ENCODE data around the gene NSMCE4A. TPM values are rescaled to one million over a fixed set of nuclear protein-coding genes. Genes with fewer than 3 reads are reported as not detected.
"Not testable (repeated sequence)": the region's sequence is repeated elsewhere in the genome, so short reads cannot be mapped to it uniquely, and the experiment has no call there.

Gene NSMCE4A
- total RNA-seq, 4 donors from 2014 or later = 71.1 to 152 (median 92.7) TPM

DNA sequence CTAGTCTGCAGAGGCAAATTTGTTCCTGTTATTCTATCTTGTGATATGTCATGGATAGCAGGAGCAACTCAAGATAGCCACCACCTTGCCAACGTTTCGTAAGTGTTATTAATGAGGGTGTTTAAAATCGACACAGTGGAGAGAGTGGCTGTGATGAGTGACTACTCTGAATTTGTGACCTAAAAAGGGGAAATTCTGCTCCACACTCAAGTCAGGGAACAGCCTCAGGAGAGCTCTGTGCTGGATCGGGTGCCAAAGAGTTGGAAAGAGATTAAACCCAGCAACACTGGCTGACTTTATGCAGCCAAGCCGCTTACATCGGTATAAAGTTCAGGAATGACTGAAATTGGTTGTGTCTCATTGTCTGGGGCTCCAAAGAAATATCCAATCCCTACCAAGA, 23.4 kb upstream of the NSMCE4A start:
- in situ Hi-C loops (cut with MboI; ENCODE audit: low pct_ligation_motif_present in 1 of 4, low pct_unique_long_range_greater_than_20kb in 1 of 4, low sequenced_read_pairs in 3 of 4) (no loop called here), intact Hi-C loops (cut with DNase I; ENCODE audit: low total_unique reads) (loop anchor here (10.0 kb wide), 1 partner anchor 74 kb away; the partner anchor contains the start of gene ATE1)
- Histone ChIP-seq H3K27me3 (no peaks in the 10 kb centered on the region), H3K9me3 (peaks cover 6 to 7% of the 10 kb centered on the region in 2 donors), H3K27ac (peak overlapping the region in 3 of 4 donors; percentile 27 to 84 (median 54)), H3K4me3 (no peak overlapping the region), H3K36me3 (no peaks in the 10 kb centered on the region), H3K4me1 (peaks cover 13 to 29% (median 25%) of the 10 kb centered on the region in 4 donors)
- TF ChIP-seq, protein P1, sequence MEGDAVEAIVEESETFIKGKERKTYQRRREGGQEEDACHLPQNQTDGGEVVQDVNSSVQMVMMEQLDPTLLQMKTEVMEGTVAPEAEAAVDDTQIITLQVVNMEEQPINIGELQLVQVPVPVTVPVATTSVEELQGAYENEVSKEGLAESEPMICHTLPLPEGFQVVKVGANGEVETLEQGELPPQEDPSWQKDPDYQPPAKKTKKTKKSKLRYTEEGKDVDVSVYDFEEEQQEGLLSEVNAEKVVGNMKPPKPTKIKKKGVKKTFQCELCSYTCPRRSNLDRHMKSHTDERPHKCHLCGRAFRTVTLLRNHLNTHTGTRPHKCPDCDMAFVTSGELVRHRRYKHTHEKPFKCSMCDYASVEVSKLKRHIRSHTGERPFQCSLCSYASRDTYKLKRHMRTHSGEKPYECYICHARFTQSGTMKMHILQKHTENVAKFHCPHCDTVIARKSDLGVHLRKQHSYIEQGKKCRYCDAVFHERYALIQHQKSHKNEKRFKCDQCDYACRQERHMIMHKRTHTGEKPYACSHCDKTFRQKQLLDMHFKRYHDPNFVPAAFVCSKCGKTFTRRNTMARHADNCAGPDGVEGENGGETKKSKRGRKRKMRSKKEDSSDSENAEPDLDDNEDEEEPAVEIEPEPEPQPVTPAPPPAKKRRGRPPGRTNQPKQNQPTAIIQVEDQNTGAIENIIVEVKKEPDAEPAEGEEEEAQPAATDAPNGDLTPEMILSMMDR (IDR thresholded peaks at IDR 0.05) = no peak
- no peak for TF ChIP-seq EP300 (IDR thresholded peaks at IDR 0.05; ENCODE audit: low read depth)
- no peak for TF ChIP-seq POLR2AphosphoS5 (IDR thresholded peaks at IDR 0.05)
- no peak for TF ChIP-seq POLR2A (IDR thresholded peaks at IDR 0.05)
- no peak for DNase-seq
- WGBS, 2 donors (ENCODE audit: low coverage in 1 of 2) = 78 to 81% methylated on average over 6 of the region's 6 CpGs

DNA sequence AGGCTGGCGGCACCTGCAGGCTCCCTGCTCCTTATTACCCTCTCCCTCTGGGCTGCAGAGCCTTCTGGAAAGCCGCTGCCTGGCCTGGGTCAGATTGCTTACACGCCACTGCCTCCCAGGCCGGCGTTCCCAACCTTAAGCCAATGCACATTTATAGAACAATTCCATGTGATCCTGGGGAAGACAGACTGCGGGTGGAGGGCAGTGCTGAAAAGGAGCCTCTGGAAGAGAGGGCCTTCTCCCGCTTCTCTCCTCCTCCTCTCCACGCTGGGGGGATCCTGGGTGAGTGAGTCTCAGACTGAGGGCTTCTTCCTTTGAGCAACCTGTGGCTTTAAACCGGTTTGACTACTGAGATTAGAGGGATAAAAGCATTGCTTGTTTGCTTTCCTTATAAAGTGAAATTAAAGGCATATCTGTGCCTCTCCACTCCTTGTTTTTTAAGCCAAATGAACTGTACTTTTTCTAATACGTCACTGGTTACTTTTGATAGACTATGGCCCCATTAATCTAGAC, 19.5 kb upstream of the NSMCE4A start:
- peaks cover 16 to 42% (median 36%) of the 10 kb centered on the region in 4 donors for H3K4me1 ChIP-seq
- intact Hi-C loops (cut with DNase I; ENCODE audit: low total_unique reads) = loop anchor here (10.0 kb wide), 1 partner anchor 70 kb away; the partner anchor contains the start of gene ATE1
- H3K4me3 ChIP-seq = peak overlapping the region in 1 of 4 donors; percentile 14

DNA sequence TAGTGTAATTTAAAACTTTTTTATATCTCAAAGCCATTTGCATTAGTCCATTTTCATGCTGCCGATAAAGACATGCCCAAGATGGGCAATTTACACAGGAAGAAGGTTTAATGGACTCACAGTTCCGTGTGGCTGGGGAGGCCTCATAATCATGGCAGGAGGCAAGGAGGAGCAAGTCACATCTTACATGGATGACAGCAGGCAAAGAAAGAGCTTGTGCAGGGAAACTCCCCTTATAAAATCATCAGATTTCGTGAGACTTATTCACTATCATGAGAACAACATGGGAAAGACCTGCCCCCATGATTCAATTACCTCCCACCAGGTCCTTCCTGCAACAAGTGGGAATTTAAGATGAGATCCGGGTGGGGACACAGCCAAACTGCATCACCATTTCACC, 16.7 kb upstream of the NSMCE4A start:
- intact Hi-C loops (cut with DNase I; ENCODE audit: low total_unique reads) = loop anchor here (10.0 kb wide), 1 partner anchor 67 kb away; the partner anchor contains the start of gene ATE1
- in situ Hi-C loops (cut with MboI; ENCODE audit: low pct_ligation_motif_present in 1 of 4, low pct_unique_long_range_greater_than_20kb in 1 of 4, low sequenced_read_pairs in 3 of 4) = not testable (repeated sequence)

More for the DNA sequence above, 19.5 kb upstream of the NSMCE4A start:
- Histone ChIP-seq H3K27ac (peak overlapping the region; percentile 83 to 86 (median 84)), H3K9me3 (no peaks in the 10 kb centered on the region), H3K27me3 (no peaks in the 10 kb centered on the region), H3K36me3 (no peaks in the 10 kb centered on the region)
- peak in 1 of 3 donors; percentile 45 for TF ChIP-seq POLR2AphosphoS5 (IDR thresholded peaks at IDR 0.05)
- TF ChIP-seq POLR2A (IDR thresholded peaks at IDR 0.05) = peak; percentile 45
- TF ChIP-seq EP300 (IDR thresholded peaks at IDR 0.05; ENCODE audit: low read depth) = no peak
- peak; percentile 64 for DNase-seq
- in situ Hi-C loops (cut with MboI; ENCODE audit: low pct_ligation_motif_present in 1 of 4, low pct_unique_long_range_greater_than_20kb in 1 of 4, low sequenced_read_pairs in 3 of 4) = no loop called here
- WGBS, 2 donors (ENCODE audit: low coverage in 1 of 2) = 21 to 25% methylated on average over 5 to 10 of the region's 10 CpGs

DNA sequence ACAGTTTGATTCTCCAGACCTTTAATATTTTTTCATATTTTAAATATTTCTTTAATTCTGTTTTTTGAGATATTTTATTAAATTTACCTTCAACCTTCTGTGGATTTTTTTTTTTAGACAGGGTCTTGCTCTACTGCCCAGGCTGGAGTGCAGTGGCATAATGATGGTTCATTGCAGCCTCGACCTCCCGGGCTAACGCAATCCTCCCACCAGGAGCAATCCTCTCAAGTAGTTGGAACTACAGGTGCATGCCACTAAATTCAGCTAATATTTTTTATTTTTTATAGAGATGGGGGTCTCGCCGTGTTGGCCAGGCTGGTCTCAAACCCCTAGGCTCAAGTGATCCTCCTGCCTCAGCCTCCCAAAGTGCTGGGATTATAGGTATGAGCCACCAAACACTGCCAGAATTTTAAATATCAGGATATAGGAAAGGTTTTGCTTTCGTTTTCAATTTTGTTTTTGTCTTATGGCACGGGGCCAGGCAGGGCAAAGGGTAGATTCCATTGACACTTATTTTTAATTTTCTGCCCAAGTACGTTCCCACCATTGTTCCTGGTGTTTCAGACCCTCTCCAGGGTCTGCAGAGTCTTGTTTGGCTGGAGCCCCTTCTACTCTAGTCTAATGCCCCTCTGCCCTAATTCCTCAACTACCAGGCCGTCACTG, 15.1 kb upstream of the NSMCE4A start:
- intact Hi-C loops (cut with DNase I; ENCODE audit: low total_unique reads) = loop anchor here (10.0 kb wide), 1 partner anchor 65 kb away; the partner anchor contains the start of gene ATE1
- peak overlapping the region in 1 of 4 donors; percentile 14 for H3K4me3 ChIP-seq
- in situ Hi-C loops (cut with MboI; ENCODE audit: low pct_ligation_motif_present in 1 of 4, low pct_unique_long_range_greater_than_20kb in 1 of 4, low sequenced_read_pairs in 3 of 4) = no loop called here
- TF ChIP-seq POLR2AphosphoS5 (IDR thresholded peaks at IDR 0.05) (no peak), POLR2A (IDR thresholded peaks at IDR 0.05) (no peak), EP300 (IDR thresholded peaks at IDR 0.05; ENCODE audit: low read depth) (no peak)
- TF ChIP-seq, protein P1 (IDR thresholded peaks at IDR 0.05) = no peak
- H3K4me1 ChIP-seq = peaks cover 10 to 30% (median 26%) of the 10 kb centered on the region in 4 donors
- DNase-seq = peak; percentile 62
- no peaks in the 10 kb centered on the region for H3K27me3 ChIP-seq
- peak overlapping the region; percentile 22 to 52 (median 36) for H3K27ac ChIP-seq
- 44 to 48% methylated on average over 9 of the region's 9 CpGs for WGBS, 2 donors (ENCODE audit: low coverage in 1 of 2)
- H3K9me3 ChIP-seq = no peaks in the 10 kb centered on the region
- H3K36me3 ChIP-seq = no peaks in the 10 kb centered on the region

More for the DNA sequence above, 16.7 kb upstream of the NSMCE4A start:
- not testable (repeated sequence) for H3K9me3 ChIP-seq, H3K36me3 ChIP-seq, H3K4me3 ChIP-seq, H3K27me3 ChIP-seq, DNase-seq
- 84 to 100% methylated on average over 2 to 4 of the region's 4 CpGs for WGBS, 2 donors (ENCODE audit: low coverage in 1 of 2)
- peak overlapping the region in 1 of 4 donors; percentile 52 for H3K27ac ChIP-seq
- peaks cover 16 to 42% (median 36%) of the 10 kb centered on the region in 4 donors for H3K4me1 ChIP-seq
